ENCODE measurements around the gene ABHD14A.
A peak's percentile ranks its signal among the peaks of the same experiment; 100 is the strongest.

The ABHD14A gene

GRCh38 chr3:51941798-51942602, 32.9 kb upstream of the ABHD14A start, which contains the start of the genes PARP3 and RRP9:
Gene PARP3, plus strand, starts transcription at chr3:51942363. Its CDS starts 993 bp downstream, at chr3:51943356.
Gene RRP9, minus strand, starts transcription at chr3:51941904. Its CDS starts 37 bp downstream, at chr3:51941867.
- peak; percentile 99 to 100 for DNase-seq

- DNase-seq, result no peak
These were observed 32.0 kb upstream of the ABHD14A start for GRCh38 chr3:51942603-51943450.

GRCh38 chr3:51943451-51944391, 31.1 kb upstream of the ABHD14A start:
- DNase-seq, result no peak

GRCh38 chr3:51944451-51945021, 30.3 kb upstream of the ABHD14A start:
- DNase-seq, result no peak

- DNase-seq, result no peak
These were observed 29.6 kb upstream of the ABHD14A start for GRCh38 chr3:51945031-51945840.

- DNase-seq, result no peak
These were observed 28.7 kb upstream of the ABHD14A start for GRCh38 chr3:51945926-51946705.

GRCh38 chr3:51946796-51947195, 28.1 kb upstream of the ABHD14A start:
- no peak for DNase-seq

GRCh38 chr3:51947215-51947900, 27.5 kb upstream of the ABHD14A start:
- DNase-seq, result no peak

- DNase-seq, result no peak
These were observed 26.8 kb upstream of the ABHD14A start for GRCh38 chr3:51948016-51948580.

- no peak for DNase-seq
These were observed 25.7 kb upstream of the ABHD14A start for GRCh38 chr3:51949121-51949520.

- no peak for DNase-seq
These were observed 24.0 kb upstream of the ABHD14A start for GRCh38 chr3:51950899-51951298.

- no peak for DNase-seq
These were observed 21.4 kb upstream of the ABHD14A start for GRCh38 chr3:51953445-51953844.

GRCh38 chr3:51954105-51954504, 20.8 kb upstream of the ABHD14A start:
- DNase-seq, result no peak

- DNase-seq, result no peak
These were observed 20.2 kb upstream of the ABHD14A start for GRCh38 chr3:51954713-51955112.

GRCh38 chr3:51955175-51955892, 19.5 kb upstream of the ABHD14A start, which contains the start of gene GPR62:
Gene GPR62, plus strand, starts transcription at chr3:51955381. Its CDS starts 272 bp downstream, at chr3:51955653.
- peak; percentile 84 to 87 for DNase-seq

- DNase-seq, result peak in 1 of 2 donors; percentile 68
These were observed 18.7 kb upstream of the ABHD14A start for GRCh38 chr3:51955893-51956770.

- no peak for DNase-seq
These were observed 17.2 kb upstream of the ABHD14A start for GRCh38 chr3:51957520-51958205.

All from hippocampal formation (tissue), 2 donors.